Measurements from ENCODE around the gene RSPH6A. TPM values are rescaled to one million over a fixed set of nuclear protein-coding genes. Genes with fewer than 3 reads are reported as not detected.

RSPH6A gene
- polyA plus RNA-seq, 1 donor from 2014 or later: not detected

DNA sequence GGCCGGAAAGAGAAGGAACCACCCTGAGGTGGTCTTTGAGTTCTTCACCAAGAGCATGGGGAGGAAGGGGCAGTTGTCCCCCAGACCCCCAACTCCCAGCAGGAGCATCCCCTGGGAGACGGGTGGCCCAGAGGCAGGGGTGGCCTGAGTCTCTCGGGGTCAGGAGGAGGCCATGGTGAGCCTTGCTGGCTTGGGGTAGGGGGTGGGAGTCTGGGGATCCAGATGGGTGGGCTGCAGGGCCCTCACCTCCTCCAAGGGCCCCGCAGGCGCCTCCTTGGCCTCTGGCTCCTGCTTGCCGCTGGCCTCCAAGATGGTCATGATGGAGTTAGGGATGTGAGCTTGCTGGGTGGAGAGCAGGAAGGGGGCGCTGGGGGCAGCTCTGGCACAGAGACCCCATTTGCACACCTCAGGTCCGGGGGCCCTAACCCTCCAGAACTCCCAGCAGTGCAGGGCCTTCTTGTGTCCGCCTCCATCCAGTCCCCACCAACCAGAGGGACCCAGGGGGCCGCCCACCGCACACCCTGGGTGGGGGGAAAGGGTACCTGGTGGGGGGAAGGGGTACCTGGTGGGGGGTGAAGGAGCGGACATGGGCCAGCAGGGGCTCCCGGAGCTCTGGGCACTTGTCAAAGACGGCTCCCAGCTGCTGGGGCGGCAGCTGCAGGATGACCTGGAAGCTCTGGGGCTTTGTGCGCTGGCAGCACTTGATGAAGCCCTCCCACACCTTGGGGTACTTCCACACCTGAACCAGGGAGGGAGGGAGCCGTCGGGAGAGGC lies 1.3 kb upstream of the RSPH6A start:
- Histone ChIP-seq H3K36me3 (ENCODE audit: insufficient read depth, low read length) (no peaks in the 10 kb centered on the region), H3F3A (ENCODE audit: insufficient read depth, low read length, poor library complexity, severe bottlenecking) (no peaks in the 10 kb centered on the region), H3K79me2 (replicated peaks; ENCODE audit: insufficient read depth, low read length) (no peaks in the 10 kb centered on the region), H3K9ac (ENCODE audit: low read length) (peak overlapping the region; percentile 31), H3K9me2 (ENCODE audit: insufficient read depth, low read length) (no peaks in the 10 kb centered on the region), H2AFZ (ENCODE audit: low read depth, low read length) (no peak overlapping the region), H3K4me3 (ENCODE audit: low read length) (peak overlapping the region; percentile 55), H3K27ac (ENCODE audit: low read length) (no peak overlapping the region), H3K27me3 (ENCODE audit: insufficient read depth, low read depth, low read length) (no peaks in the 10 kb centered on the region), H3K4me2 (ENCODE audit: low read length) (no peak overlapping the region), H4K20me1 (ENCODE audit: insufficient read depth) (no peaks in the 10 kb centered on the region), H3K9me3 (ENCODE audit: low read length) (no peaks in the 10 kb centered on the region)
- TF ChIP-seq EZH2 (IDR thresholded peaks at IDR 0.05; ENCODE audit: borderline replicate concordance, insufficient read depth, low read length, poor library complexity, severe bottlenecking) (no peak), SMC3 (conservative IDR thresholded peaks at IDR 0.05; ENCODE audit: poor library complexity) (no peak), EP300 (conservative IDR thresholded peaks at IDR 0.05; ENCODE audit: poor library complexity, severe bottlenecking) (no peak), RAD21 (conservative IDR thresholded peaks at IDR 0.05) (no peak), MXI1 (conservative IDR thresholded peaks at IDR 0.05; ENCODE audit: poor library complexity, severe bottlenecking) (no peak), POLR2AphosphoS5 (IDR thresholded peaks at IDR 0.05) (no peak), TAF1 (IDR thresholded peaks at IDR 0.05; ENCODE audit: low read depth) (no peak)
- TF ChIP-seq, protein P1, sequence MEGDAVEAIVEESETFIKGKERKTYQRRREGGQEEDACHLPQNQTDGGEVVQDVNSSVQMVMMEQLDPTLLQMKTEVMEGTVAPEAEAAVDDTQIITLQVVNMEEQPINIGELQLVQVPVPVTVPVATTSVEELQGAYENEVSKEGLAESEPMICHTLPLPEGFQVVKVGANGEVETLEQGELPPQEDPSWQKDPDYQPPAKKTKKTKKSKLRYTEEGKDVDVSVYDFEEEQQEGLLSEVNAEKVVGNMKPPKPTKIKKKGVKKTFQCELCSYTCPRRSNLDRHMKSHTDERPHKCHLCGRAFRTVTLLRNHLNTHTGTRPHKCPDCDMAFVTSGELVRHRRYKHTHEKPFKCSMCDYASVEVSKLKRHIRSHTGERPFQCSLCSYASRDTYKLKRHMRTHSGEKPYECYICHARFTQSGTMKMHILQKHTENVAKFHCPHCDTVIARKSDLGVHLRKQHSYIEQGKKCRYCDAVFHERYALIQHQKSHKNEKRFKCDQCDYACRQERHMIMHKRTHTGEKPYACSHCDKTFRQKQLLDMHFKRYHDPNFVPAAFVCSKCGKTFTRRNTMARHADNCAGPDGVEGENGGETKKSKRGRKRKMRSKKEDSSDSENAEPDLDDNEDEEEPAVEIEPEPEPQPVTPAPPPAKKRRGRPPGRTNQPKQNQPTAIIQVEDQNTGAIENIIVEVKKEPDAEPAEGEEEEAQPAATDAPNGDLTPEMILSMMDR (IDR thresholded peaks at IDR 0.05; ENCODE audit: poor library complexity, severe bottlenecking): no peak
- TF ChIP-seq, protein P2, sequence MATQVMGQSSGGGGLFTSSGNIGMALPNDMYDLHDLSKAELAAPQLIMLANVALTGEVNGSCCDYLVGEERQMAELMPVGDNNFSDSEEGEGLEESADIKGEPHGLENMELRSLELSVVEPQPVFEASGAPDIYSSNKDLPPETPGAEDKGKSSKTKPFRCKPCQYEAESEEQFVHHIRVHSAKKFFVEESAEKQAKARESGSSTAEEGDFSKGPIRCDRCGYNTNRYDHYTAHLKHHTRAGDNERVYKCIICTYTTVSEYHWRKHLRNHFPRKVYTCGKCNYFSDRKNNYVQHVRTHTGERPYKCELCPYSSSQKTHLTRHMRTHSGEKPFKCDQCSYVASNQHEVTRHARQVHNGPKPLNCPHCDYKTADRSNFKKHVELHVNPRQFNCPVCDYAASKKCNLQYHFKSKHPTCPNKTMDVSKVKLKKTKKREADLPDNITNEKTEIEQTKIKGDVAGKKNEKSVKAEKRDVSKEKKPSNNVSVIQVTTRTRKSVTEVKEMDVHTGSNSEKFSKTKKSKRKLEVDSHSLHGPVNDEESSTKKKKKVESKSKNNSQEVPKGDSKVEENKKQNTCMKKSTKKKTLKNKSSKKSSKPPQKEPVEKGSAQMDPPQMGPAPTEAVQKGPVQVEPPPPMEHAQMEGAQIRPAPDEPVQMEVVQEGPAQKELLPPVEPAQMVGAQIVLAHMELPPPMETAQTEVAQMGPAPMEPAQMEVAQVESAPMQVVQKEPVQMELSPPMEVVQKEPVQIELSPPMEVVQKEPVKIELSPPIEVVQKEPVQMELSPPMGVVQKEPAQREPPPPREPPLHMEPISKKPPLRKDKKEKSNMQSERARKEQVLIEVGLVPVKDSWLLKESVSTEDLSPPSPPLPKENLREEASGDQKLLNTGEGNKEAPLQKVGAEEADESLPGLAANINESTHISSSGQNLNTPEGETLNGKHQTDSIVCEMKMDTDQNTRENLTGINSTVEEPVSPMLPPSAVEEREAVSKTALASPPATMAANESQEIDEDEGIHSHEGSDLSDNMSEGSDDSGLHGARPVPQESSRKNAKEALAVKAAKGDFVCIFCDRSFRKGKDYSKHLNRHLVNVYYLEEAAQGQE (IDR thresholded peaks at IDR 0.05; ENCODE audit: borderline replicate concordance): no peak

DNA sequence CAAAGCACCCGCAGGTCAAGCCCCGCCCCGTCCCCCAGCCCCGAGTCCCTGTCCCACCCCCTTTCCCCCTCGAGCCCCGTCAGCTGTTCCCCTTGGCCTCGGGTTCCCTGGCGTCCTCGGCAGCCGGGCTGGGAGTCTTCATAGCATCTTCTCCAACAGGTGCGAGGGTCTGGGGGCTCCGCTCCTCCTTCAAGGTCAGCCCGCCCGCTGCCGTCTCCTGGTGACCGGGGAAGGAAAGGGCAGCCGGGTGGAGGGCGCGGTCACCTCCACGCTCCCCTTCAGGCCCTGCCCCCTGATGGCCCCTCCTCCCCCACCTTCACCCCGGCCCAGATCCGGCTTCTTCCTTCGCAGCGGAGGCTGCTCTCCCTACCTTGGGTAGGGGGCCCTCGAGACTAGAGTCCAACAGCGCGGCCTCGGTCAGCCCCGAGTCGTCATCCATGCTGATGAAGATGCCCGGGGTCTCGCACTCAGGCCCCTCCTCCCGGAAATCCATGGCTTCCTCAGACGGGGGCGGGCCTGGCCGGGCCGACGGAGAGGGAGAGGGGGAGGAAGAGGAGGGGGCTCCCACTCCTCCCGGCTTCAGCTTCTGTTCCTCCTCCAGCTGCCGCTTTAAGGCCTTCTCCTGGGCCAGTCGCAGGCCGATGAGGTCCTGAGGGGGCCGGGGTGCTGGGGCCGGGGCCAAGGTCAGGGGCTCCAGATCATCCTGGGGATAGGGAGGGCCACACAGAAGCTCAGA lies 541 bp upstream of the RSPH6A start:
- Histone ChIP-seq H3K9me2 (ENCODE audit: insufficient read depth, low read length) (no peaks in the 10 kb centered on the region), H4K20me1 (ENCODE audit: insufficient read depth) (no peaks in the 10 kb centered on the region), H2AFZ (ENCODE audit: low read depth, low read length) (no peak overlapping the region), H3K27ac (ENCODE audit: low read length) (no peak overlapping the region), H3K36me3 (ENCODE audit: insufficient read depth, low read length) (no peaks in the 10 kb centered on the region), H3K4me3 (ENCODE audit: low read length) (peak overlapping the region; percentile 55), H3K9me3 (ENCODE audit: low read length) (no peaks in the 10 kb centered on the region), H3K4me2 (ENCODE audit: low read length) (no peak overlapping the region), H3K27me3 (ENCODE audit: insufficient read depth, low read depth, low read length) (no peaks in the 10 kb centered on the region), H3K79me2 (replicated peaks; ENCODE audit: insufficient read depth, low read length) (no peaks in the 10 kb centered on the region), H3K9ac (ENCODE audit: low read length) (peak overlapping the region; percentile 31), H3F3A (ENCODE audit: insufficient read depth, low read length, poor library complexity, severe bottlenecking) (no peaks in the 10 kb centered on the region)
- TF ChIP-seq SMC3 (conservative IDR thresholded peaks at IDR 0.05; ENCODE audit: poor library complexity) (no peak), EZH2 (IDR thresholded peaks at IDR 0.05; ENCODE audit: borderline replicate concordance, insufficient read depth, low read length, poor library complexity, severe bottlenecking) (no peak)
- TF ChIP-seq, protein P1 (IDR thresholded peaks at IDR 0.05; ENCODE audit: poor library complexity, severe bottlenecking): no peak
